ENCODE results near the gene NEDD4L.

DNA sequence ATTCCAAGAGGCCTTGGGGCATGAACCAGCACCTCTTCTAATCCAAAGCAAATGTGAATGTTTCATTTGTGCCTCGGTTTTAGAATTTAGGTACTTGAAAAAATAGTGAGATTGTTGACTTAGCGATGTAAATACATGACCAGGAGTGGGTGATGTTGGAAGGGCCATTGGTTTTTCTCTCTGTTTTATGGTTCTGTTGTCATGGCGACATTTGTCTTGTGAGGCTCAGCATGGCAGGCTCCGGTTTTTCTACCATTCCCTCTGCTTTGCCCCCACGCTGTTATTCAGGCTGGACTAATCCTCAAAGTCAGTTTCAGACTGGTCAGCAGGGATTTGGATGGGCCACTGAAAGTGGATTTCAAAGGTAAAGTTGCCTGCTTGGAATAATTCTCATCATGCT, 329.5 kb downstream of the NEDD4L start:
- no peak for TF ChIP-seq EZH2 (IDR thresholded peaks at IDR 0.05; ENCODE audit: insufficient read depth, low read length)
- TF ChIP-seq, protein P1, sequence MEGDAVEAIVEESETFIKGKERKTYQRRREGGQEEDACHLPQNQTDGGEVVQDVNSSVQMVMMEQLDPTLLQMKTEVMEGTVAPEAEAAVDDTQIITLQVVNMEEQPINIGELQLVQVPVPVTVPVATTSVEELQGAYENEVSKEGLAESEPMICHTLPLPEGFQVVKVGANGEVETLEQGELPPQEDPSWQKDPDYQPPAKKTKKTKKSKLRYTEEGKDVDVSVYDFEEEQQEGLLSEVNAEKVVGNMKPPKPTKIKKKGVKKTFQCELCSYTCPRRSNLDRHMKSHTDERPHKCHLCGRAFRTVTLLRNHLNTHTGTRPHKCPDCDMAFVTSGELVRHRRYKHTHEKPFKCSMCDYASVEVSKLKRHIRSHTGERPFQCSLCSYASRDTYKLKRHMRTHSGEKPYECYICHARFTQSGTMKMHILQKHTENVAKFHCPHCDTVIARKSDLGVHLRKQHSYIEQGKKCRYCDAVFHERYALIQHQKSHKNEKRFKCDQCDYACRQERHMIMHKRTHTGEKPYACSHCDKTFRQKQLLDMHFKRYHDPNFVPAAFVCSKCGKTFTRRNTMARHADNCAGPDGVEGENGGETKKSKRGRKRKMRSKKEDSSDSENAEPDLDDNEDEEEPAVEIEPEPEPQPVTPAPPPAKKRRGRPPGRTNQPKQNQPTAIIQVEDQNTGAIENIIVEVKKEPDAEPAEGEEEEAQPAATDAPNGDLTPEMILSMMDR (IDR thresholded peaks at IDR 0.05; ENCODE audit: insufficient read depth, low read depth, low read length), result no peak
